GM19351 (cell line): ENCODE measurements around the gene ATP8B4.

Experiments used
- ATAC-seq: cut with Tn5 transposase; IDR thresholded peaks from one replicate; pipeline ENCODE4 v1.9.1; 2021; ENCODE audit warnings: mild to moderate bottlenecking, moderate library complexity; ENCODE audit not compliant: unreplicated experiment

ATP8B4 gene

DNA sequence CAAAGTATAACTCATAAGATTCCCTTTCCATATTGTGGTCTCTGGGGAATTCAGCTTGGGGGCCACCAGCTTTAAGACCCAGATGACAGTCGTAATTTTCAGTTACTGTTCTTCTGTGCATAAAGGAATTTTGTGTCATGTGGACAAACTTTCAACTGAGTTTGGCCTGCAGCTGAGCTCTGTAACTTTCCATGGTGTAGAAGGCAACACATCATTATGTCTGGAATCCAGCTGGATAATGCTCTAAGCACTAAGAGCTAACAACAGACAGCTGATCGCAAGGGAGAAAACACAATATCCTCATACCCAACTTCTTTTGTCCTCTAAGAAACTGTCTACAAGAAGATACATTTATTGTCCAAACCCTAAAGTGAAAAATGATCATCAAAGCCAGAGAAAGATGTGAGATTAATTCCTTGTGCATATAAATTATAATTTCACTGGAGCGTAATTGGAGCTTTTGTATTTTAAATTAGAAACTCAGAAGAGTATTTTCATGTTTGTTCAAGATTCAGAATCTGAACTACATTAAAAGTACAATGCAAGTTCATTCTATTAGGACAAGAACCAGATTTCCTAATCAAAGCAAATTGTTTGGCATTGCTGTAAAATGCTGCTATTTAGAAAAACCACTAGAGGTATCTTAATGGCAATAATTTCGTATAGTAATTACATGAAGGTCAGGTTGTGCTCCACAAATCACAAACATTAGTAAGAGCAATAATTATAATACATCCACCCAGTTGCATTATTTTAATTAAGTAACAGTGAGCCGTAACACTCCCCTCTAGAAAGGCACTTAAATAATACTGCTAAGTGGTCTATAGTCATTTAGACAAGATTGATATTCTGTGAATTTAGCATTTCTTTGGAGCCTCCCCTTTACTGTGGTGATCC is 218.8 kb downstream of the ATP8B4 start:
- no peak for ATAC-seq

DNA sequence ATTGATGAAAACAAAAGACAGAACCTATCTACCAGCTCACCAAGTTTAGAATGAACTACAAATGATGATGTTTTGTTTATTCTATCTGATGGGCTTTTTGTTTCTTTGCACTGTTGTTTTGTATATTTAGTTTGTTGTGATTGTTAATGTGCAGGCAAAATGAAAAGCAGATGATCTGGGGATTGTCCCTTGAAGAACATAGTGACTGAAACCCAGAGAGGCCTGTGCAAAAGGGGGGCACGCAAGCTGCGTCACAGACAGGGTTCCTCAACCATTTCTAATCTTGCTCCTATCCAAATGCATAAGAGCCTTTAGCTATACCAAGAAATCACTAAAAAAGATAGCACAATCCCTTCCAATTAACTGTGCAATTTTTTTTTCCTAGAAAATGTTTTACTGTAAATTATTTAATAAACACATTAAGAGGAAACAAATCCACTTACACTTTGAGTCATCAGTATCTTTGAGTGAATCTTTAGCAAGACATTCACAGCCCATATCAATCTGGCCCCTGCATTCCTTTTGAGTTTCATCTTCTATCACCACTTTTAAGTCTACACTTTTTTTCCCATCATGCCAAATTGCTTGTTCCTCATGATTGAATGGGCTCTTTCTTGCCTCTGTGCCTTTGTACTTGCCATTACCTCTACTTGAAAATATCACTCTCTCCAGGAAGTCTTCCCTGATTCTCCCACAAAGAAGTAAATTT is 220.3 kb downstream of the ATP8B4 start:
- peak; percentile 78 for ATAC-seq

DNA sequence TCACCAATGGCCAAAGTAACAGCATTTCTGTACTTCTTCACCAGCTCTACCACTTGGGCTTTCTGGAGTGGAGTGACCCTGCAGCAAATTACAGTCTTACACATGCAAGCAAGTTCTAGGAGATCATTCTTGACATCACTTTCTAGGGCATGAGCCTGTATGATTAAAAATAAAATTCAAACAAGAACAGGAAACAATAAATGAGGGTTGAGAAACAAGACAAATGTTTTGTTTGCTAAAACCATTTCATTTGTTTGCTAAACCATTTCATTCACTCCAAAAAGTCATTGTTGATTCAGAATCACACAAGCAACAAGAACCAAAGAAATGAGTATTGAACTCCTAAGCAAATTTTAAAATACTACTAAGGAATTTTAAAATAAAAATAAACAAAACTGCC is 220.9 kb downstream of the ATP8B4 start:
- ATAC-seq = no peak

DNA sequence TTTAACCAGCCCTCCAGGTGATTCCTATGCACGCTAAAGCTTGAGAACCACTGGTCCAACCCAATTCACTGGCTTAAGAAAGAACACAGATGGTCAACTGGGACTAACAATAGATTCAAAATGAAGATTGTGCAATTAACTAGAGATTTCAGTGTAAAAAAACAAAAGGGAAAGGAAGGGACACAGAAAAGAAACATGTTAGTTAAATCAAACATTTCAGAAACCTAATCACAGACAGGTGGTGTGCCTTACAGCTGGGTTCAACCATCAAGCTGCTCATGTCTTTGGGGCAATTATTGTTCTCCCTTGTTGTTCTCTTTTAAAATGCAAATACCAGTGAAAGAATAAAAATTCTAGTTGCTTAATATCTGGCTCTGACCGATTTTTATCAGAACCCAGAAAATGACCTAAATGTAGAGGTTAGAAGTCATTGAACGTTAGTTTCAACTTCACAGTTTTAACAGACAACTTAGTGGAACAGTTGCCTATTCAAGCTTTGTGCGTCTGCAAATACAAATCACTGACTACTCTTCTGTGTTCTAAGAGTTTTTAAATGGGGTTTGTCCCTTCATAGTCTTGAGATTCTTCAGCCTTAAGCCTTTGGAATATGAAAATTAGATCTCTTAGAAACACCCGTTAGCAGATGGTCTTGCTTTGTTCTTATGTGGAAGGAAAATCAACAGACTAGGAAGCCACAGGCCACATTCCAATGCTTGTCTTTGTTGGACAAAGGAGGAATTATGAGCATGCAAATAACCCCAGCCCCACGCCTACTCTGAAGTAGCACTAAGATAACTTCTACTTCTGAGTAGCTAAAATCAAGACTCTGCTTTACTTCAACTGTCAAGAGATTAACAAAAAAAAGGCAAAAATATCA is 223.4 kb downstream of the ATP8B4 start:
- ATAC-seq = no peak

- ATAC-seq = no peak
Measured at GRCh38 chr15:49890689-49891088, 228.3 kb downstream of the ATP8B4 start.

DNA sequence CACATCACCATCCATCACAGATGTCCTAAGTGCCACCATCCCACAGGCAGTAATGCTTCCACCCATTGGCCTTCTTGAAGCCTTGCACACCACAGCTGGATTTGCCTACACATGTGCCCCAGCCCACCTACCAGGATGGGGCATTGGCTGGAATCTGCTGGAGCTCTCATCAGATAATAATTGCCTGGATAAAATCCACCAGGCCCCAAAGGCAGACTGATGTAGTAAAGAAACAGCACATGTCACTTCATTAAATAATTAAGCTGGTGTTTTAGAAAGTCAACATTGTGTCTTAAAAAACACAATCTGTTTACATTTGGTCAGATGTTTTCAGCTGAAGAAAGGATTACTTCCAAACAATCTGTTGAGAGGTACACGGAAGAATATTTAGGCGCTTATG is 229.5 kb downstream of the ATP8B4 start:
- no peak for ATAC-seq

DNA sequence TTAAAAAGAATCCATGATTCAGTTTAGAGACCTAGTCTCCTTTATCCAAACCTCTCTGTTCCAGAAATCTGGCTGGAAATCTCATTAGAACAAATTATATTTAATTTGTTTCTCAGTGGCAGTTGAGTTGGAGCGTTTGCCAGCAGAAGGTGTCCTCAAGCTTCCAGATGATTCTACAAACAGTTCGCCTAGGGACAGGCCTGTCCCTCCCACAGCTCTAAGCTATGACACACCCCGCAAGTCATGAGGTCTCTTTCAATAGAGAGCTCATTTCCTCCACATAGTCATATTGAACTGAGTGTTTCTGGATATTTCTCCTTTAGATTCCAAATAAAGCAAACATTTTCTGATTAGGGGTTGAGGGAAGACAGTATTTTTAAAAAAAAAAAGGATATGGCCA is 230.3 kb downstream of the ATP8B4 start:
- ATAC-seq = no peak

DNA sequence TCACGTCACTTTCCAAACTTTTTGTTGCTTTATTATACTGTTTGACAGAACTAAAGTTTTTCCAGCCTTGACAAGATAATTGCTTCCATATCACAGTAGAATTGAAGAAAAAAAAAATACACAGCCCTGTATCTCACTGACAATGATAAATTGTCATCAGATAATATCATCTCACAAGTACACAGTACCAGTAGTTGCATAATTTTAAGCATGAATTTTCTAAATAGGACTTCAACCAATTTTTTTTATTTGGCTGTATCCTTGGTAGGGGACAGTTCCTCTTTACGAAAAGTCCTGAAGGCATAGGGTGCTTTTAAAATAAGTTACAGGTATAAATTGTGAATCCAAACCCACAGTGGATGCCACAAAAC is 230.7 kb downstream of the ATP8B4 start:
- ATAC-seq = no peak

DNA sequence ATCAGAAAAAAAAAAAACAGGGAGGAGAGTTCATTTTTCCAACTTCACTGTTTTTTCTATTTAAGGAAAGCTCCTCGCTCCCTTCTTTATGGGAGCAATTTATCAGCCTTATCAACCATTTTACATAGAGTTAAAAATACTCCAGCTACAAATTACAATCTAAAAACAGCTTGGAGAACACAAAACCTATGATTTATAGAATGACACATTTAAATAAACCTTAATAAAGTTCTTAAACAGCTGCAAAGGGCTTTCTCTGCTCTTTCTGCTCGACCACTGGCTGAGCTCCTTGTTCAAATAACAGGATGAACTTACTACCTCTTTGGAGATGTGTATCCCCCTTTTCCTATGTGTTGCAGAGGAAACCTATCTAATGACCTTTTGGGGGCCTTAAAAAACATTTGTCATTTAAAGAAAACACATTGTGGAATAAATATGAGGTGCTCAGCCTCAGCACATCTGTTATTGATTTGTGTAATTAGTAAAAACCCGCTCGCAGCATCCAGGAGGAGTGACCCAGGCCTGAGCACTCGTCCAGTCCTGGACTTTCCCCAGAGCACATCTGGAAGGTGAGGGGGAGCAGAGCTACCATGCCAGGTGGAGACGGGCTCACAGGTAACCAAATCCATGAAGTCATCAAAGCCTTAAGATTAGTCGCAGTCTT is 231.2 kb downstream of the ATP8B4 start:
- no peak for ATAC-seq

DNA sequence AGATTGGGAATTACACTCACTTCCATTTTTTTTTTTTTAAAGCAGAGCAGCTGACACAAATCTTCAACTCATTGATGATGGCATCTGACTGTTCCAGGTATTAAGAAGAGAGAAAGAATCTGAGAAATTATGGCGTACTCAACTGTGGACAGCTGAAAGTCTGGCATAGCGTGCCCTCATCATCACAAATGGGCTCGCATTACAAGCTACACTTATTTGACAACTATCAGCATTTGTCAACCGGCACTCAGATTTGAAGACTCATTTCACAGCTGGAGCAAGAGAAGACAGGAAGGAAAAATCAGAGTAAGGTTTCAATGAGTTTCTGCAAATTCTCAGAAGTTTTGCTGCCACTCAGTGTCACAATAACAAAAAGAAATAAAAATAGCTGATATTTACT is 235.9 kb downstream of the ATP8B4 start:
- ATAC-seq = no peak

- ATAC-seq = no peak
Measured at GRCh38 chr15:49881866-49882265, 237.2 kb downstream of the ATP8B4 start.

DNA sequence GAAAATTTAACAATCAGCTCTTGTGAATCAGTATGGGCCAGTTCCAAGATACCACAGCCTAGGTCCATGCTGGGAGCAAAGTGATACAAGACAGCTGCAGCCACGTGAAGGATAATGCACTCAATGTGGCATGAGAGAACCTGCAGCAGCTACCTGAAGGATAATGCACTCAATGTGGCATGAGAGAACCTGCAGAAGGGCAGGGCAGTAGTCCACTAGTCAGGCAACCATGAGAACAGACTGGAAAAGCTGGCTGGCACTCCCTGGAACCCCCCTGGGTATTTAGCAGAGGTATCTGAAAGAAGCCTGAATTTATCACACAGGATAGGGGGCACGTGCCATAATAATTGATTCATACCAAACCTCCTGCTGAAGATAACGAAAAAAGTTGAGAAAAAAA is 237.6 kb downstream of the ATP8B4 start:
- no peak for ATAC-seq

GRCh38 chr15:49877873-49878521 is 241.0 kb downstream of the ATP8B4 start:
- no peak for ATAC-seq

GRCh38 chr15:49877117-49877872 is 241.7 kb downstream of the ATP8B4 start:
- no peak for ATAC-seq

GRCh38 chr15:49876401-49877038 is 242.5 kb downstream of the ATP8B4 start:
- ATAC-seq = no peak

- peak; percentile 63 for ATAC-seq
Measured at GRCh38 chr15:49875392-49875791, 243.6 kb downstream of the ATP8B4 start.

GRCh38 chr15:49870472-49870871 is 248.6 kb downstream of the ATP8B4 start:
- no peak for ATAC-seq

GRCh38 chr15:49868348-49868747 is 250.7 kb downstream of the ATP8B4 start:
- ATAC-seq = no peak
